NCI-H510A treated with DMSO at 0.1 percent for 48 hours (cell line): ENCODE results near the gene FADS1.
A peak's percentile ranks its signal among the peaks of the same experiment; 100 is the strongest.

ENCODE experiments used
- DNase-seq: peaks from one replicate; lab custom pipeline; 2025; lab: John Stamatoyannopoulos, UW

Gene FADS1

DNA sequence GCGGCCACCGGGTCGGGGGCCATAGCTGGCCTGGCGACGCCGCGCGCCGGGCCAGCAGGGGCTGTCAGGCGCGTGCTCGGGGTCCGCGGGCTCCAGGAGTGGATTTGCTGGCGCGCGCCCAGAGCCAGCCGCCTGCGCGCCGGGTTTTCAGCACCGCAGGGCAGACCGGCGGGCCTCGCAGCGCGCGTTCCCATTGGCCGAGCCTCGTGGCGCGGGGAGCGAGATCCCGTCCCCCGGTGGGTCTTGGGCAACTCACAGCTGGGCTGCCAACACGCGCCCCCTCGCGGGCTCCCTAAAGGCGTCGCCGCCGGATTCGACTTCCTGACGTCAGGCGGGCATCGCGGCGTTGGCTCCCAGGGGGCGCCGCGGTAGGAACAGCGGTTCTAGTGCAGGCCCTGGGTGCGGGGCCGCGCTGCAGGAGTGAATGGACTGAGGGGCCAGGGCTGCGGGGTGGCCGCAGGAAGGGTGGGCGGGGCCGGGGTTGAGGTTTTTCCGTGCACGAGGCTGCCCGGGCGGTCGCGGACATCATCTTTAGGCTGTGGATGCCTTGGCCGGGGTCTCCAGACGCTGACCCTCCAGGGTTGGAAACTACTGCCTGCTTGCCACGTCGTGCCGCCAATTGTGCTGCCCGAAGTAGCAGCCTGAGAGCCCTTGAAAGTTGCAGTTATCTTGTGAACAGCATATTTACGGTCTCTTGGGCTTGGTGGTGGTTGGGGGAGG lies at the start of gene FADS1:
Gene FADS1 (minus strand): TSS at position 268 of the 720 bp plus-strand sequence. CDS start 74 bp downstream, at position 194.
- peak; percentile 95 for DNase-seq

DNA sequence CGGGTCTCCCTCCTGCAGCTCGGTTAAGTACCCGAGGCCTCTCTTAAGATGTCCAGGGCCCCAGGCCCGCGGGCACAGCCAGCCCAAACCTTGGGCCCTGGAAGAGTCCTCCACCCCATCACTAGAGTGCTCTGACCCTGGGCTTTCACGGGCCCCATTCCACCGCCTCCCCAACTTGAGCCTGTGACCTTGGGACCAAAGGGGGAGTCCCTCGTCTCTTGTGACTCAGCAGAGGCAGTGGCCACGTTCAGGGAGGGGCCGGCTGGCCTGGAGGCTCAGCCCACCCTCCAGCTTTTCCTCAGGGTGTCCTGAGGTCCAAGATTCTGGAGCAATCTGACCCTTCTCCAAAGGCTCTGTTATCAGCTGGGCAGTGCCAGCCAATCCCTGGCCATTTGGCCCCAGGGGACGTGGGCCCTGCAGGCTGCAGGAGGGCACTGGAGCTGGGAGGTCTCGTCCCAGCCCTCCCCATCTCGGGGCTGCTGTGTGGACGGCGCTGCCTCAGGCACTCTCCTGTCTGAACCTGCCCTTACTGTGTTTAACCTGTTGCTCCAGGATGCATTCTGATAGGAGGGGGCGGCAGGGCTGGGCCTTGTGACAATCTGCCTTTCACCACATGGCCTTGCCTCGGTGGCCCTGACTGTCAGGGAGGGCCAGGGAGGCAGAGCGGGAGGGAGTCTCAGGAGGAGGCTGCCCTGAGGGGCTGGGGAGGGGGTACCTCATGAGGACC lies 49.6 kb upstream of the FADS1 start:
- DNase-seq = no peak

DNA sequence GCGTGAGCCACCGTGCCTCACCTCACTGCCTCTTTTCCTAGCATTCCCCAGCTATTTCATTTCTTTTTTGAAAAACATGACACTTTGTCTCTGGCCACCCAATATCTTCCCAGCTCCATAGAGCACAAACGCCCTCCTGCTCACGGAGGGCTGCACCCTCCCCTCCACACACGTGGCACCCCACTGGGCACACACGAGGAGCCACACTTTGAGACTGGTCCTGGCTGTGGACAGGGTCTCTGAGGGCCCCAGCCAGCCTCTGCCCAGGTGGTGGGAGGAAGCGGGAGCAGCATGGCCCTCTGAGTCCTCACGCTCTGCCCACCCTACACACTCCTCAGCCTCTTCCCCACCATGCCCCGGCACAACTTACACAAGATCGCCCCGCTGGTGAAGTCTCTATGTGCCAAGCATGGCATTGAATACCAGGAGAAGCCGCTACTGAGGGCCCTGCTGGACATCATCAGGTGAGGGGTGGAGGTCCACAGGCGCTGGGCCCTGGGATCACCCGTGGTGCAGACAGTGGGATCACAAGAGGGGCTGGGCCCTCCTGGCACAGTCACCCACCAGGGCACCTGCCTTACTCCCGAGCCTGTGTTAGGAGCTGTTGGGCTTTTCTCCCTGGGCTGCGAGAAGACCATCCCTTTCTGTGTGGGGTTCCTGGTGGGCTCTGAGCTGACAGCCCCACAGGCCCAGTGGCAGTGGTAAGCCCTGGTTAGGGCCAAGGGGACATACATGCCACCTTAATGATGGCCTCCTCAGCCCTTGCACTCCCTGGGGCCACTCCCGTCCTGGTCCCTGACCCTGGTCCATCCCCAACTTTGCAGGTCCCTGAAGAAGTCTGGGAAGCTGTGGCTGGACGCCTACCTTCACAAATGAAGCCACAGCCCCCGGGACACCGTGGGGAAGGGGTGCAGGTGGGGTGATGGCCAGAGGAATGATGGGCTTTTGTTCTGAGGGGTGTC lies 48.3 kb upstream of the FADS1 start:
- DNase-seq = no peak

DNA sequence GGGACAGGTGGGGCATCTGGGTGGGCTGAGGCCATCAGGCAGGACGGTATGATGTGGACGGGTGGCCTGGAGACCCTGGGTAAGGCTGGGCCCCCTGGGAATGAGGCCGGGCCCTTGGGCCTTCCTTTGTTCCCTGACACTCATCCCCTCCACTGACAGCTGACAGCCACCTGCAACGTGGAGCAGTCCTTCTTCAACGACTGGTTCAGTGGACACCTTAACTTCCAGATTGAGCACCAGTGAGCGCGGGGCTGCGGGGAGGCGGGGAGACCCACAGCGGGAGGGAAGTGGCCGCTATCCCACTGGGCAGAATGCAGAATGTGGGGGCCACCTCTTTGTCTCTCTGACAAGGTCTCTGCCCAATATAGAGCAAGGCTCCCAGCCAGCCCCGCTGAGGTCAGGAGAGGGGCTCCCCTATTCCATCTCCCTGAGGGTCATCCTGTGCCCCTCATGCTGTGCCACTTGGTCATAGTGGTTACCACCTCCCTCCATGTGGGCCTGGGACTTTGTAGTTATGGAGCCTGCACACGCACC lies 46.8 kb upstream of the FADS1 start:
- no peak for DNase-seq

DNA sequence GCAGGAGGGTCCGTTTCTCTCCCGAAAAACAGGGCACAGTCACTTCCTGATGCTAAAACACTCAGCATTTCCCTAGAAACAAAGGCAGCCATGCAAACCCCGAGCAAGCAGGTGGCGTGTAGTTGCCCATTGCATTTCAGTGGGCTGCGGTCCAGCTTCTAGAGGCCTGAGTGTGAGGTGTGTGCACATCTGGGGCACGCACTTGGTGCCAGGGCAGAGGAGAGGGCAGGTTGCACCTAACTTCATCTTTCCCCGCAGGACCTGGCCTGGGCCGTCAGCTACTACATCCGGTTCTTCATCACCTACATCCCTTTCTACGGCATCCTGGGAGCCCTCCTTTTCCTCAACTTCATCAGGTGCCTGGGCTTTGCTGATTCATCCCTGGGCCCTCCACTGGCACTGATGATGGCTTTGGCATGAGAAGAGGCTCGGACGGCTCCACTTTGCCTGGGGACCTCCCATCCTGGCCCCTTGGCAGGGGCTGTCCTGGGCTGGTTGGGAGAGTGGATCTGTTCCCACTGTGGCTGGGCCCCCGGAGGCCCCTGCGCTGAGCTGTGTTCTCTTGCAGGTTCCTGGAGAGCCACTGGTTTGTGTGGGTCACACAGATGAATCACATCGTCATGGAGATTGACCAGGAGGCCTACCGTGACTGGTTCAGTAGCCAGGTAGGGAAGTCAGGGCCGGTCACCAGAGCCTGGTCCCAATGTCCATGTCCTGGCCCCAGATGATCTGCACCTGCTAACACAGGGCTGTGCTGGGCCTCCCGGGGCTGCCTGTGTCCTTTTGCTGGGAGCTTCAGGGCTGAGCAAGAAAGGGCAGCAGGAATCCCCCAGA lies 46.1 kb upstream of the FADS1 start:
- no peak for DNase-seq

GRCh38 chr11:61861634-61862033 lies 44.8 kb upstream of the FADS1 start:
- DNase-seq = no peak

GRCh38 chr11:61860054-61860903 lies 43.5 kb upstream of the FADS1 start:
- DNase-seq = no peak

DNA sequence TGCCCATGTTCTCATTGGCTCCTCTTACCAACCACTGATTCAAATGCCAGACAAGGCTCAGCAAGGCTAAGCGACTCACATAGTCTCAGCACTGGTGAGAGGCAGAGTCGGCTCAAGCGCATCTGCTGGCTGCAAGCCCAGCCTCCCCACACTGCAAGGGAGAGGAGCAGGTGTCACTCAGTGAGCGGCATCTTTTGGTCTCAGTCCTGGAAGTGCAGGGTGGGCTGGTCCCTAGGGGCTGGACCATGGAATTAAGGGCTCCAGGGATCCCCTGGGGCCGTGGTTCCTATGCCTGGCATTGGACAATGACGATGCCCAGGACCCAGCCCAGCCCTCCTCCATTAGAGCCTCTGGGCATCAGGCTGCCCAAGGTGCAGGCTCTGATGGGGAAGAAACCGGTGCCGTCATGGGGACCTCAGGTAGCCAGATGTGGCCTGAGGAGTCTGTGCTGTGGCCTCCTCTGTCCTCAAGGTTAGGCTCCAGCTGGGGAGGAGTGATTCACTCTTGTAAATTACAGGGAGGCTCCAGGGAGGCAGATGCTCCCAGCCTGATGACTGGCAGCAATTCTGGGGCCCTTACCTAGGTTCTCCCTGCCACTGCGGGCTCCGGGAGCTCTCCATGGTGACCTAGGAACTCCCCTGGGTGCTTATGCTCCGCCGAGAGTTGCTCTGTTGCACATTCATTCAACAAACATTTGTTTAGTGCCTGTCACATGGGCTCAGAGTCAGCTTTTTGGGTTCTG lies 39.3 kb upstream of the FADS1 start:
- DNase-seq = no peak

DNA sequence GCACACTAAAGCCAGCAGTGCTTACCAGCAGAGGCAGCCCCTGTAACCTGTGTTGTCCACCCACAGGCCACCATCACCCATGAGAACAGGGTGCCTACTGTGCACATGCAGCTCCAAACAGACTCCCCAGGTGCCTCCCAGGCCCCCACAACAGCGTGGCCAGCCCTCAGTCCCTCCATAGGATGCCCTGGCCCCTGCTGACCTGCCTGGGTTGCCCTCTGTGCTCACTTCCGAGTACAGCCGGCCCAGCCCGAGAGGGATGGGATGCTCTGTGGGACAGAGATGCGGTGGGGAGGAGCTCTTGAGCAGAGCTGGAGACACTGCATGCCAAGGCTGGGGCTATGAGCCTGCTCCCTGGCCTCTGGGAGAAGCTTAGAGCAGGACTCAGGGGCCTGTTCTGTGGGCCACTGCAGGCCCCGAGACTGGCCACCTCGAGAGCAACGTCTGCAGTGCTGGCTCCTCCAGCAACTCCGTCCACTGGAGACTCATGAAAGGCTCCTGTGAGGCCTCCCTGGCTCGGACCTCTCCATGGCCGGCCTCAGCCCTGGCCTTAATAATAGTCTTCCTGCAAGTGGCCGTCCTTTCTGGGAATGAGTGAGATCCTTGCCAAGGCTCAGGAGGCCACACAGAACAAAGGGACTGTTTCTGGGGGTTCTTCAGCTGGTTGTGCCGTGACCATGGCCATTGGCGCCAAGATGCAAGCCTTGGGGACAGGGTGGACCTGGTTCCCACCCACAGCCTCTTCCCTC lies 38.3 kb upstream of the FADS1 start:
- DNase-seq = no peak

DNA sequence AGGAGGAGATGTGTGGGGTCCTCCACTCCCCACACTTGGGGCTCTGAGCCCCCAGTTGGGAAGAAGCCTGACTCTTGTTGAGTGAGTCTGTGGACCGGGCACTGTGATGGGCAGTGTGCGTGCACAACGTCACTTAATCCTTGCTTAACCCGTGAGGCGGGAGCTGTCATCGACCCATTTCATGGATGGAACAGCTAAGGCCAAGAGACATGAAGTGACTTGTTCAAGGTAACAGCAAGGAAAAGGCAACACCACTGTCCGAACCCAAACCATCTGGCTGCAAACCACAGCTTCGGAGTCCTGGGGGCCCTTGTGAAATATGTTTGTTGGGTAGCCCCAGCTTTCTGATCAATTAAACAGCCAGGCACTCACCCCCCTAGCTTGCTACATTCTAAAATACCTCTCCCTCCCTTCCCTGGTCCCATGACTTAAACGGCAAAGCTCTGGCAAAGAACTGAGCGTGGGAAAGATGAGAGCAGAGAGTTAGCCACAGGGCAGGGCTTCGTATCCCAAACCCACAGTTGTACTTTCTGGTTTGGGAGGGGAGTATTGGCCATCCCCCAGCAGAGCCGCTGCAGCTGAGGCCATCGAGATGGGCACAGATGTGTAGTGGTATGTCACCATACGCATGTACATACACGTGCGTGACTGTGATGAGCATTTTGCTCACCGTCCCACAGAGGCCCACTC lies 37.5 kb upstream of the FADS1 start:
- DNase-seq = no peak

DNA sequence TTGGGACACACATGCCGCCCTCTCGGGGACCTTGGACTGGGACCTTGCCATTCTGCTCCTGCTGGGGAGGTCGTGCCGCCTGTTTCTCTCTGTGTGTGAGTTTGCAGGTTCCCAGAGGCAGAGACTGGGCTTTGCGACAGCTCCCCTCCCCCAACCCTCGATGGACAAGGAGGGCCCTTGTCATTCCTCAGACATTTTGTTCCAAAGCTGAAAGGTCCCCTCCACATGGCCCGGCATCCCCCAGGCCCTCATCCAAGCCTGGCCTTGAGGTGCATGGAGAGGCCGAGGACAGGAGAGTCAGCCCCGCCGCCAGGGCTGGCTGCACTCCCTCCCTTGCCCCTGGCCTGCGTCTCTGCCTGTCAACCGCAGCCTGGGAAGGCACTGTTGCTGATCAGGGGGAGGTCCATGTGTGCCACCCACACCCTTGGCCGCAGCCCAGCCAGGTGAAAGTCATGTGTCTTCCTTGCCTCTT lies 36.9 kb upstream of the FADS1 start:
- no peak for DNase-seq

DNA sequence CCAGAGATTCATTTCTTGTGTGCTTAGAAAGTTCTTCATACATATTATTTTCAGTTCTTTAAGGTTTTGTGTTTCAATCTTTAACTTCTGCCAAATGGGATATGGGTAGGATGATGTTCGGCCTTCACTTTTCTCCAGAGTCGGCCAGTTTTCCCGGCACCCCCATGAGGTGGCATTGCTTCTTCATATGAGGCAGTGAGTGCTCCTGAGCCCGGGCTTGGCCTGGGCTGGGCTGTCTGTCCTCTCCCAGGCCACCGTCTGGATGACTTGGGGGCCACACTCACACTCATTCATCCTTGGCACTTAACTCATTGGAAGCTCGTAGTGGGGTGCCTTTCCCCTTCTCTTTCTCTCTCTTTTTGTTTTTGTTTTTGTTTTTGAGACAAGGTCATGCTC lies 35.1 kb upstream of the FADS1 start:
- no peak for DNase-seq

GRCh38 chr11:61851113-61851899 lies 34.5 kb upstream of the FADS1 start:
- no peak for DNase-seq

DNA sequence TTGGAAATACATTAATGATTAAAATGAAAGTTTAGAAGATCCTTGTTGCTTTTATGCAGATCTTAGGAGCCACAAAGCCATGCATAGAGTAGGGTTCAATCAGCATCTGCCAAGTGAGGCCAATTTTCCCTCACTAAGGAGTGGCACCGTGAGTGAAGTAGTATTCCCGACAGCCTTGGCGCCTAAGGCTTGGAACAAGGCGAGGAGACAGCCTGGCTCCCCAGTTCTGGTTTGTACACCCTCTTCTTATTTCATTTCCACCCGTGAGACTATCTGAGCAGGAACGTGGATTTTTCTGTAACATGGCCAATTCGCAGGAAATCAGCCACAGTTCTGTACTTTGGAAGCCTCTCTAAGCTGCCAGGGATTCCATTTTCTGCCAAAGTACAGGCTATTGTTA lies 33.9 kb upstream of the FADS1 start:
- DNase-seq = no peak

DNA sequence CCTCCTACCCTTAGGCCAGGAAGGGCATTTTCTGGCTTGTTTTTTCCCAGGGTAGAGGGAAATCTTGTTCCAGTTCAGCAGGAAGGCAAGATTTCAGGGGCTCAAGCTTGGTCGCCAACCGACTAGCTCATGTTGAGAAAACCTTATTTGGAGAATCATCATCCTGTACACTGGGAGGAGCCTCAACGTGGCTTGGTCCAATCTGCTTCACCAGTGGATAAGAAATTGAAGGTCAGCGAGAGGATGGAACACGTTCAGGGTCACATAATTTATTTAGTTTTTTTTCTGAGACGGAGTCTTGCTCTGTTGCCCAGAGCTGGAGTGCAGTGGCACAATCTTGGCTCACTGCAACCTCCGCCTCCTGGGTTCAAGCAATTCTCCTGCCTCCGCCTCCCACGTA lies 31.8 kb upstream of the FADS1 start:
- no peak for DNase-seq

DNA sequence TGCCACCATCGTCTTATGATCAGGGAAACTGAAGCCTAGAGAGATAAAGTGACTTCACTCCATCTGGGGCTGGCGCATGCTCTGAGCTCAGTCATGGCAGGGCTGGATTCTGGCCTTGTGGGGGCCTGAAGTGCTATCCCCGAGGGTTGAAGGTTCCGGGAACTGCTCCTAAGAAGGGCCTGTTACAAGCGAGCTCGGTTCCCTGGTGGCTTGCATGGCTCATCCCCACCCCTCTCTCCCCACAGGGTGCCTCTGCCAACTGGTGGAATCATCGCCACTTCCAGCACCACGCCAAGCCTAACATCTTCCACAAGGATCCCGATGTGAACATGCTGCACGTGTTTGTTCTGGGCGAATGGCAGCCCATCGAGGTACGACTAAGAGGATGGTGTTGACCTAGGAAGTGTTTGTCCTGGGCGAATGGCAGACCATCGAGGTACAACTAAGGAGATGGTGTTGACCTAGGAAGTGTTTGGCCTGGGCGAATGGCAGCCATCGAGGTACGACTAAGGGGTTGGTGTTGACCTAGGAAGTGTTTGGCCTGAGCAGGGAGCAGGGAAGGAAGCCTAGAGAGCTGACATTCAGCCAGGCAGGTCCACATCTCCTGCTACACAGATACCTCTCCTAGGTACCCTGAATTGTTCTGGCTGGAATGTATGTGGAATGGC lies 31.2 kb upstream of the FADS1 start:
- DNase-seq = no peak
